ENCODE results near the gene RPAP3.
"Not testable (repeated sequence)": the region's sequence is repeated elsewhere in the genome, so short reads cannot be mapped to it uniquely, and the experiment has no call there.

DNA sequence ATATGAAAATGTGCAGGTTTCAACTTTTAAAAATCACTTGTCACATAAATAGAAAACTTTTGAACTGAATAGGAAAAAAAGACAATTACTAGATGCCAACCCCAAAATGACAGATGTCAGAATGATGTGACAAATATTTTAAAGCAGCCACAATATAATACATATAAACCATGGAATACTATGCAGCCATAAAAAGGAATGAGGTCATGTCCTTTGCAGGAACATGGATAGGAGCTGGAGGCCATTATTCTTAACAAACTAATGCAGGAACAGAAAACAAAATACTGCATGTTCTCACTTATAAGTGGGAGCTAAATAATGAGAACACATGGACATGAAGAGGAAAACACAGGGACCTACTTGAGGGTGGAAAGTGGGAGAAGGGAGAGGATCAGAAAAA is 70.1 kb downstream of the RPAP3 start:
- TF ChIP-seq POLR2AphosphoS5 (IDR thresholded peaks at IDR 0.05): not testable (repeated sequence)
- TF ChIP-seq, protein P1, sequence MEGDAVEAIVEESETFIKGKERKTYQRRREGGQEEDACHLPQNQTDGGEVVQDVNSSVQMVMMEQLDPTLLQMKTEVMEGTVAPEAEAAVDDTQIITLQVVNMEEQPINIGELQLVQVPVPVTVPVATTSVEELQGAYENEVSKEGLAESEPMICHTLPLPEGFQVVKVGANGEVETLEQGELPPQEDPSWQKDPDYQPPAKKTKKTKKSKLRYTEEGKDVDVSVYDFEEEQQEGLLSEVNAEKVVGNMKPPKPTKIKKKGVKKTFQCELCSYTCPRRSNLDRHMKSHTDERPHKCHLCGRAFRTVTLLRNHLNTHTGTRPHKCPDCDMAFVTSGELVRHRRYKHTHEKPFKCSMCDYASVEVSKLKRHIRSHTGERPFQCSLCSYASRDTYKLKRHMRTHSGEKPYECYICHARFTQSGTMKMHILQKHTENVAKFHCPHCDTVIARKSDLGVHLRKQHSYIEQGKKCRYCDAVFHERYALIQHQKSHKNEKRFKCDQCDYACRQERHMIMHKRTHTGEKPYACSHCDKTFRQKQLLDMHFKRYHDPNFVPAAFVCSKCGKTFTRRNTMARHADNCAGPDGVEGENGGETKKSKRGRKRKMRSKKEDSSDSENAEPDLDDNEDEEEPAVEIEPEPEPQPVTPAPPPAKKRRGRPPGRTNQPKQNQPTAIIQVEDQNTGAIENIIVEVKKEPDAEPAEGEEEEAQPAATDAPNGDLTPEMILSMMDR (IDR thresholded peaks at IDR 0.05): not testable (repeated sequence)

Data from suprapubic skin (tissue), 3 donors.